H1 (cell line): ENCODE measurements around the gene LUM. TPM values are rescaled to one million over a fixed set of nuclear protein-coding genes. Genes with fewer than 3 reads are reported as not detected.

Source experiments
- CTCF ChIA-PET: fragments of 300-600 bp; sonication (Branson Sonifier 250); formaldehyde crosslinking; loops from one replicate; lab custom pipeline; 2021; ENCODE audit not compliant: partially characterized antibody; lab: Charles Lee
- POLR2A ChIA-PET: fragments of 300-600 bp; sonication (Branson Sonifier 250); formaldehyde crosslinking; loops from one replicate; lab custom pipeline; 2021; ENCODE audit warnings: inconsistent platforms; ENCODE audit not compliant: partially characterized antibody; lab: Charles Lee
- DNase-seq, 2 experiments: peaks; one replicate each; pipeline versions ENCODE4 v3.0.0 to v3.0.0-alpha.2; 2010 to 2022; ENCODE audit warnings: low spot score in 2 of 2, low read depth in 1 of 2, mixed read lengths in 1 of 2
- FAIRE-seq: peaks from 2 replicates; lab custom pipeline; 2011; peaks lifted over from hg19 to GRCh38; lab: Jason Lieb, UNC
- H2AFZ ChIP-seq: 2 replicates; pipeline ENCODE4 v1.8.1; 2012; ENCODE audit warnings: low read length, inconsistent platforms
- H2AK5ac ChIP-seq: 2 replicates; pipeline ENCODE4 v1.6.1; 2013; ENCODE audit warnings: low read depth, low read length
- H2BK120ac ChIP-seq: replicated peaks from 2 replicates; pipeline ENCODE3; 2013; ENCODE audit warnings: low read depth, low read length, inconsistent platforms
- H2BK12ac ChIP-seq: 2 replicates; pipeline ENCODE4 v1.6.1; 2013; ENCODE audit warnings: low read depth, low read length
- H2BK15ac ChIP-seq: 2 replicates; pipeline ENCODE4 v1.6.1; 2013; ENCODE audit warnings: low read length
- H2BK20ac ChIP-seq: 2 replicates; pipeline ENCODE4 v1.6.1; 2013; ENCODE audit warnings: low read length
- H2BK5ac ChIP-seq: 2 replicates; pipeline ENCODE4 v1.6.1; 2013; ENCODE audit warnings: low read depth, low read length
- H3K14ac ChIP-seq: 2 replicates; pipeline ENCODE4 v1.6.1; 2013; ENCODE audit warnings: inconsistent platforms; ENCODE audit not compliant: insufficient read length
- H3K18ac ChIP-seq: 2 replicates; pipeline ENCODE4 v1.6.1; 2013; ENCODE audit warnings: low read length; ENCODE audit errors: extremely low read depth
- H3K23ac ChIP-seq: 2 replicates; pipeline ENCODE4 v1.6.1; 2013; ENCODE audit warnings: inconsistent platforms; ENCODE audit not compliant: insufficient read length
- H3K23me2 ChIP-seq: 2 replicates; pipeline ENCODE4 v1.6.1; 2013; ENCODE audit warnings: low read depth, low read length
- H3K27ac ChIP-seq: 2 replicates; pipeline ENCODE4 v1.6.1; 2011; ENCODE audit warnings: low read depth, low read length, inconsistent platforms
- H3K27me3 ChIP-seq, 4 experiments: replicated peaks in 1 of 4; 1 replicate in 1 of 4; 2 replicates in 3 of 4; pipeline versions ENCODE4 v1.6.1 to v1.8.1; 2011 to 2013; ENCODE audit warnings: low read length in 3 of 4, mild to moderate bottlenecking in 3 of 4, inconsistent platforms in 2 of 4, mixed read lengths in 2 of 4, moderate library complexity in 1 of 4; ENCODE audit not compliant: control insufficient read depth in 3 of 4, insufficient read depth in 3 of 4; ENCODE audit errors: extremely low read depth in 1 of 4
- H3K36me3 ChIP-seq, 4 experiments: 2 replicates each; pipeline versions ENCODE4 v1.6.1 to v1.8.1; 2011 to 2013; ENCODE audit warnings: mild to moderate bottlenecking in 4 of 4, low read length in 3 of 4, moderate library complexity in 2 of 4, control low read depth in 1 of 4, inconsistent platforms in 1 of 4; ENCODE audit not compliant: insufficient read depth in 4 of 4, control insufficient read depth in 2 of 4
- H3K4ac ChIP-seq: replicated peaks from 2 replicates; pipeline ENCODE3; 2013; ENCODE audit warnings: low read length, low read depth, mixed read lengths, inconsistent platforms; ENCODE audit not compliant: insufficient read length
- H3K4me1 ChIP-seq, 4 experiments: replicated peaks in 1 of 4; 1 replicate in 1 of 4; 2 replicates in 3 of 4; pipeline versions ENCODE4 v1.6.1 to v1.8.1; 2011 to 2013; ENCODE audit warnings: low read length in 3 of 4, inconsistent platforms in 2 of 4, mixed read lengths in 1 of 4; ENCODE audit not compliant: insufficient read depth in 4 of 4, control insufficient read depth in 3 of 4
- H3K4me2 ChIP-seq, 2 experiments: 2 replicates each; pipeline versions ENCODE4 v1.6.1 to v1.8.1; 2011 to 2013; ENCODE audit warnings: low read depth in 2 of 2, low read length in 2 of 2, control low read depth in 1 of 2, inconsistent platforms in 1 of 2, mild to moderate bottlenecking in 1 of 2; ENCODE audit not compliant: insufficient read depth in 1 of 2
- H3K4me3 ChIP-seq, 4 experiments: fragments of 200-600, 300-600 bp in 1 of 4; sonication (generic), shearing (Covaris generic), sonication (Bioruptor Twin) in 1 of 4; 2 replicates each; pipeline versions ENCODE4 v1.5.1 to v1.8.1; 2011 to 2016; ENCODE audit warnings: low read length in 4 of 4, low read depth in 3 of 4, control low read depth in 2 of 4, inconsistent platforms in 2 of 4, mild to moderate bottlenecking in 2 of 4, mixed read lengths in 1 of 4, moderate library complexity in 1 of 4; ENCODE audit not compliant: insufficient read depth in 2 of 4; ENCODE audit errors: extremely low read depth in 1 of 4
- H3K56ac ChIP-seq: replicated peaks from 2 replicates; pipeline ENCODE3; 2013; ENCODE audit warnings: low read depth, mild to moderate bottlenecking, mixed read lengths, low read length, inconsistent platforms; ENCODE audit not compliant: insufficient read length
- H3K79me1 ChIP-seq: 2 replicates; pipeline ENCODE4 v1.6.1; 2013; ENCODE audit warnings: low read depth, low read length, control low read depth
- H3K79me2 ChIP-seq, 2 experiments: 2 replicates each; pipeline versions ENCODE4 v1.6.1 to v1.8.1; 2012 to 2013; ENCODE audit warnings: low read length in 2 of 2, mild to moderate bottlenecking in 2 of 2, inconsistent platforms in 1 of 2; ENCODE audit not compliant: insufficient read depth in 2 of 2, control insufficient read depth in 1 of 2
- H3K9ac ChIP-seq, 4 experiments: replicated peaks in 1 of 4; 1 replicate in 1 of 4; 2 replicates in 3 of 4; pipeline versions ENCODE4 v1.6.1 to v1.8.1; 2011 to 2013; ENCODE audit warnings: low read depth in 3 of 4, low read length in 3 of 4, control low read depth in 2 of 4, mild to moderate bottlenecking in 2 of 4, moderate library complexity in 2 of 4, inconsistent platforms in 1 of 4; ENCODE audit errors: extremely low read depth in 1 of 4
- H3K9me3 ChIP-seq, 2 experiments: 2 replicates each; pipeline versions ENCODE4 v1.6.1 to v1.8.1; 2012 to 2013; ENCODE audit warnings: mild to moderate bottlenecking in 2 of 2, moderate library complexity in 2 of 2, control low read depth in 1 of 2, inconsistent platforms in 1 of 2, low read depth in 1 of 2, low read length in 1 of 2, mixed read lengths in 1 of 2; ENCODE audit not compliant: insufficient read depth in 2 of 2
- H4K20me1 ChIP-seq, 2 experiments: replicated peaks in 1 of 2; 2 replicates each; pipeline versions ENCODE3 to v1.8.1; 2011 to 2013; ENCODE audit warnings: inconsistent platforms in 2 of 2, low read length in 2 of 2, mild to moderate bottlenecking in 1 of 2; ENCODE audit not compliant: insufficient read depth in 2 of 2, control insufficient read depth in 1 of 2
- H4K5ac ChIP-seq: 2 replicates; pipeline ENCODE4 v1.6.1; 2013; ENCODE audit warnings: low read length, low read depth, mixed read lengths, inconsistent platforms; ENCODE audit not compliant: insufficient read length
- H4K8ac ChIP-seq: 2 replicates; pipeline ENCODE4 v1.8.0; 2013; ENCODE audit warnings: mild to moderate bottlenecking, moderate library complexity, low read length, inconsistent platforms; ENCODE audit not compliant: insufficient read depth; ENCODE audit errors: extremely low read depth
- H4K91ac ChIP-seq: replicated peaks from 2 replicates; pipeline ENCODE3; 2013; ENCODE audit warnings: low read length, mixed read lengths, inconsistent platforms; ENCODE audit not compliant: insufficient read length
- CREB1 ChIP-seq: IDR thresholded peaks from 2 replicates; pipeline ENCODE4 v1.6.1; 2012; ENCODE audit warnings: inconsistent platforms
- POU5F1 ChIP-seq: IDR thresholded peaks from 2 replicates; pipeline ENCODE4 v1.6.1; 2011; ENCODE audit warnings: low read depth, mild to moderate bottlenecking, low read length, moderate library complexity
- SAP30 ChIP-seq: fragments of 300-600 bp; sonication (generic); IDR thresholded peaks from 2 replicates; pipeline ENCODE4 v1.7.1; 2012; ENCODE audit warnings: low read length, moderate library complexity, mild to moderate bottlenecking, inconsistent platforms; ENCODE audit not compliant: insufficient read depth, insufficient replicate concordance
- TAF1 ChIP-seq: IDR thresholded peaks from 2 replicates; pipeline ENCODE4 v1.6.1; 2011; ENCODE audit warnings: mild to moderate bottlenecking, low read depth, low read length
- YY1 ChIP-seq: IDR thresholded peaks from 2 replicates; pipeline ENCODE4 v1.6.1; 2011; ENCODE audit warnings: low read depth, mild to moderate bottlenecking, low read length
- WGBS, 2 experiments: shearing (Covaris generic) in 1 of 2; methylation state at CpG; one replicate each; pipeline versions ENCODE4 v1.1.6 to v1.1.7; 2013 to 2015; ENCODE audit warnings: low lambda C conversion rate in 2 of 2, mixed read lengths in 2 of 2, inconsistent platforms in 1 of 2, low coverage in 1 of 2, missing lambda C conversion rate in 1 of 2; ENCODE audit not compliant: insufficient replicate concordance in 2 of 2, insufficient coverage in 1 of 2, insufficient read length in 1 of 2; ENCODE audit errors: extremely low coverage in 1 of 2, missing lambda C conversion rate in 1 of 2; 5-methylcytosine and 5-hydroxymethylcytosine counted together
- polyA plus RNA-seq, 7 experiments: library from polyadenylated mRNA; depleted of rRNA in 3 of 7; stranded (reverse) in 5 of 7; unstranded in 2 of 7; fragments of >200 nt in 5 of 7; fragments of 200-250 nt in 2 of 7; gene quantifications; 1 replicate in 5 of 7; 2 replicates in 1 of 7; 4 replicates in 1 of 7; pipeline versions ENCODE4 v1.2.1 to v1.2.3, GENCODE V29; 2011 to 2013; ENCODE audit warnings: missing spikeins in 2 of 7, mixed read lengths in 2 of 7
- total RNA-seq: library from RNA; stranded (reverse); fragmentation: NEBNext Ultra II Directional; extraction: Animal tissue kit (Norgen Biotek cat#: 25700); gene quantifications from 2 replicates; pipeline ENCODE4 v1.2.1, GENCODE V29; 2021

The LUM gene
- total and polyA plus RNA-seq, 2 of the 8 experiments (the other 6 are each of a cell fraction or from before 2014, with no cell fraction given), result not detected

- no peak for FAIRE-seq
- TF ChIP-seq SAP30 (no peak), POU5F1 (no peak), CREB1 (no peak), TAF1 (no peak), YY1 (no peak)
These were observed 16.3 kb downstream of the LUM start for GRCh38 chr12:91094957-91095356.

More at GRCh38 chr12:91094957-91095356, 16.3 kb downstream of the LUM start:
- Histone ChIP-seq H4K8ac (no peak overlapping the region), H3K9ac (no peak overlapping the region), H3K36me3 (no peaks in the 10 kb centered on the region), H2AK5ac (no peak overlapping the region), H3K4me3 (no peak overlapping the region), H3K14ac (no peak overlapping the region), H2BK120ac (no peak overlapping the region), H4K5ac (no peak overlapping the region), H2BK15ac (no peak overlapping the region), H3K4me1 (no peaks in the 10 kb centered on the region), H2BK20ac (no peak overlapping the region), H3K56ac (no peak overlapping the region), H3K27ac (no peak overlapping the region), H3K9me3 (no peaks in the 10 kb centered on the region), H4K20me1 (no peaks in the 10 kb centered on the region), H3K23ac (no peak overlapping the region), H2AFZ (no peak overlapping the region), H3K79me1 (no peaks in the 10 kb centered on the region), H3K27me3 (no peaks in the 10 kb centered on the region), H3K23me2 (no peaks in the 10 kb centered on the region), H3K18ac (no peak overlapping the region), H3K79me2 (no peaks in the 10 kb centered on the region), H2BK12ac (no peak overlapping the region), H4K91ac (no peak overlapping the region), H2BK5ac (no peak overlapping the region), H3K4ac (no peak overlapping the region), H3K4me2 (no peak overlapping the region)
- WGBS, 2 experiments, result 90% methylated on average over 1 of the region's 1 CpG; no CpG with 5 or more reads in 1 of the 2 experiments
- CTCF ChIA-PET, result interaction anchor here (3.4 kb wide), 1 partner anchor 13 kb away, joined by 15 read pairs; no protein-coding TSS in a partner anchor
- DNase-seq, result no peak
- POLR2A ChIA-PET, result no interaction called here
